ENCODE results near the gene KIRREL2. TPM values are rescaled to one million over a fixed set of nuclear protein-coding genes. Genes with fewer than 3 reads are reported as not detected.

Gene KIRREL2
- total and polyA plus RNA-seq, 9 of the 15 experiments (the other 6 are each of a cell fraction or from before 2014, with no cell fraction given) = 0.01 to 0.12 (median 0.09) TPM; not detected in 4

- TF ChIP-seq ZNF518B (CRISPR knock-in tag; IDR thresholded peaks at IDR 0.05) (no peak), JUND (IDR thresholded peaks at IDR 0.05; ENCODE audit: borderline replicate concordance, low read depth, low read length) (no peak), JUND (tag; IDR thresholded peaks at IDR 0.05; ENCODE audit: borderline replicate concordance, low read depth, low read length) (no peak), CCAR2 (IDR thresholded peaks at IDR 0.05; ENCODE audit: low read depth, low read length) (no peak), ZNF140 (CRISPR knock-in tag; IDR thresholded peaks at IDR 0.05) (no peak), ZNF766 (CRISPR knock-in tag; conservative IDR thresholded peaks at IDR 0.05) (no peak), TRIM28 (IDR thresholded peaks at IDR 0.05) (no peak), EGR1 (conservative IDR thresholded peaks at IDR 0.05) (peak; percentile 11; the same call in 1 of the 2 replicates), BACH1 (tag; IDR thresholded peaks at IDR 0.05) (no peak), SP1 (CRISPR knock-in tag; IDR thresholded peaks at IDR 0.05) (peak; percentile 93), HDAC2 (IDR thresholded peaks at IDR 0.05) (0 out of 2 replicates have a peak, but pooled peaks have one; percentile 47), XRCC5 (IDR thresholded peaks at IDR 0.05; ENCODE audit: low read depth, low read length) (peak; percentile 53; the same call in 1 of the 2 replicates), ZNF785 (CRISPR knock-in tag; IDR thresholded peaks at IDR 0.05) (no peak), POLR2B (IDR thresholded peaks at IDR 0.05; ENCODE audit: low read depth, partially characterized antibody) (no peak), HNRNPUL1 (IDR thresholded peaks at IDR 0.05; ENCODE audit: low read length) (no peak), ZNF609 (CRISPR knock-in tag; IDR thresholded peaks at IDR 0.05; ENCODE audit: borderline replicate concordance) (no peak), JUN (IDR thresholded peaks at IDR 0.05; ENCODE audit: borderline replicate concordance, low read depth, low read length) (peak; percentile 30; the same call in 1 of the 2 replicates), JUN (CRISPR knock-in tag; IDR thresholded peaks at IDR 0.05; ENCODE audit: borderline replicate concordance) (no peak), ZNF561 (CRISPR knock-in tag; conservative IDR thresholded peaks at IDR 0.05) (no peak), EHMT2 (IDR thresholded peaks at IDR 0.05) (peak; percentile 41; the same call in 1 of the 2 replicates), MCM2 (IDR thresholded peaks at IDR 0.05; ENCODE audit: low read depth) (no peak), KLF13 (tag; IDR thresholded peaks at IDR 0.05; ENCODE audit: borderline replicate concordance, low read depth) (peak; percentile 85; the same call in 1 of the 2 replicates)
Measured at GRCh38 chr19:35869327-35870123, 12.8 kb downstream of the KIRREL2 start (continued).
